AG09309 (cell line): ENCODE measurements around the gene KRT6B.
A peak's percentile ranks its signal among the peaks of the same experiment; 100 is the strongest.

Source experiments
- DNase-seq: peaks from one replicate; pipeline ENCODE4 v3.0.0-alpha.2; 2010; ENCODE audit warnings: low read depth
- H3K4me3 ChIP-seq: 2 replicates; pipeline ENCODE4 v1.5.1; 2011; ENCODE audit warnings: mild to moderate bottlenecking, low read depth, low read length, moderate library complexity; ENCODE audit not compliant: control insufficient read depth
- CTCF ChIP-seq: IDR thresholded peaks from 2 replicates; pipeline ENCODE4 v1.5.1; 2011; ENCODE audit warnings: mild to moderate bottlenecking, low read depth, low read length, inconsistent platforms; ENCODE audit not compliant: insufficient read depth, control insufficient read depth; ENCODE audit errors: missing control alignments

KRT6B gene

GRCh38 chr12:52446367-52447045, 5.4 kb downstream of the KRT6B start:
- no peak overlapping the region for H3K4me3 ChIP-seq
- no peak for TF ChIP-seq CTCF
- DNase-seq = no peak

- no peak for TF ChIP-seq CTCF
- DNase-seq = no peak
- no peak overlapping the region for H3K4me3 ChIP-seq
Observed at GRCh38 chr12:52445876-52446275, 6.1 kb downstream of the KRT6B start.

- no peak overlapping the region for H3K4me3 ChIP-seq
- no peak for DNase-seq
- TF ChIP-seq CTCF = no peak
Observed at GRCh38 chr12:52444647-52445595, 7.0 kb downstream of the KRT6B start.

- DNase-seq = no peak
- TF ChIP-seq CTCF = no peak
- H3K4me3 ChIP-seq = no peak overlapping the region
Observed at GRCh38 chr12:52443966-52444365, 8.0 kb downstream of the KRT6B start.

- peak; percentile 32 for TF ChIP-seq CTCF
- DNase-seq = peak; percentile 59
- no peak overlapping the region for H3K4me3 ChIP-seq
Observed at GRCh38 chr12:52442600-52443061, 9.3 kb downstream of the KRT6B start.

- TF ChIP-seq CTCF = no peak
- DNase-seq = no peak
- no peak overlapping the region for H3K4me3 ChIP-seq
Observed at GRCh38 chr12:52441320-52441911, 10.5 kb downstream of the KRT6B start.
